Endothelial cell of umbilical vein (primary cell): ENCODE results near the gene IL3RA. TPM values are rescaled to one million over a fixed set of nuclear protein-coding genes. Genes with fewer than 3 reads are reported as not detected.
"Not testable (repeated sequence)": the region's sequence is repeated elsewhere in the genome, so short reads cannot be mapped to it uniquely, and the experiment has no call there.

ENCODE experiments used
- BruUV-seq: library from RNA; stranded (reverse); fragments of 400-500 nt; replicated peaks from 2 replicates; lab custom pipeline; 2021; lab: Mats Ljungman, UMichigan
- CTCF ChIA-PET: fragments of 300-600, 350-600 bp; sonication (Branson Sonifier 250); formaldehyde crosslinking; loops from one replicate; lab custom pipeline; 2021; ENCODE audit warnings: antibody characterized with exemption, inconsistent platforms; lab: Charles Lee
- POLR2A ChIA-PET: fragments of 300-600, 350-600 bp; sonication (Branson Sonifier 250); formaldehyde crosslinking; loops from one replicate; lab custom pipeline; 2021; ENCODE audit warnings: antibody characterized with exemption, inconsistent platforms; lab: Charles Lee
- DNase-seq: peaks from one replicate; pipeline ENCODE4 v3.0.0-alpha.2; 2011; ENCODE audit warnings: low read depth, low spot score
- FAIRE-seq: peaks from 2 replicates; lab custom pipeline; 2011; peaks lifted over from hg19 to GRCh38; lab: Jason Lieb, UNC
- H2AFZ ChIP-seq: 2 replicates; pipeline ENCODE4 v1.6.0; 2012; ENCODE audit warnings: low read depth, low read length, control low read depth, inconsistent platforms
- H3K27ac ChIP-seq: 2 replicates; pipeline ENCODE4 v1.5.1; 2011; ENCODE audit warnings: low read depth, mild to moderate bottlenecking, control low read depth, low read length, moderate library complexity; ENCODE audit not compliant: insufficient read depth
- H3K27me3 ChIP-seq, 2 experiments: 2 replicates each; pipeline versions ENCODE4 v1.6.0 to v1.6.1; 2011; ENCODE audit warnings: low read length in 2 of 2, mixed read lengths in 1 of 2; ENCODE audit not compliant: control insufficient read depth in 2 of 2, insufficient read depth in 2 of 2
- H3K36me3 ChIP-seq, 2 experiments: 2 replicates in 1 of 2; 3 replicates in 1 of 2; pipeline ENCODE4 v1.5.1; 2011; ENCODE audit warnings: low read length in 2 of 2, mild to moderate bottlenecking in 1 of 2, moderate library complexity in 1 of 2; ENCODE audit not compliant: control insufficient read depth in 2 of 2, insufficient read depth in 2 of 2; ENCODE audit errors: extremely low read depth in 1 of 2
- H3K4me1 ChIP-seq: 3 replicates; pipeline ENCODE4 v1.5.1; 2011; ENCODE audit warnings: mild to moderate bottlenecking, low read length; ENCODE audit not compliant: control insufficient read depth, insufficient read depth; ENCODE audit errors: extremely low read depth
- H3K4me2 ChIP-seq: 2 replicates; pipeline ENCODE4 v1.6.1; 2011; ENCODE audit warnings: low read length, control low read depth, mixed read lengths; ENCODE audit not compliant: insufficient read depth
- H3K4me3 ChIP-seq, 3 experiments: fragments of 200-600 bp in 1 of 3; sonication (generic), shearing (Covaris generic) in 1 of 3; replicated peaks in 1 of 3; 2 replicates each; pipeline ENCODE4 v1.5.1; 2011 to 2016; ENCODE audit warnings: control low read depth in 3 of 3, low read length in 3 of 3, mild to moderate bottlenecking in 2 of 3, inconsistent platforms in 1 of 3, low read depth in 1 of 3, moderate library complexity in 1 of 3; ENCODE audit not compliant: insufficient read depth in 1 of 3
- H3K79me2 ChIP-seq: 2 replicates; pipeline ENCODE4 v1.6.0; 2012; ENCODE audit warnings: low read length, inconsistent platforms; ENCODE audit not compliant: control insufficient read depth, insufficient read depth
- H3K9ac ChIP-seq: replicated peaks from 2 replicates; pipeline ENCODE3; 2011; ENCODE audit warnings: low read length, control low read depth; ENCODE audit not compliant: insufficient read depth; ENCODE audit errors: extremely low read depth
- H3K9me1 ChIP-seq: replicated peaks from 3 replicates; pipeline ENCODE4 v1.6.0; 2011; ENCODE audit warnings: mild to moderate bottlenecking, low read length; ENCODE audit not compliant: control insufficient read depth, insufficient read depth; ENCODE audit errors: extremely low read depth
- H3K9me3 ChIP-seq: replicated peaks from 2 replicates; pipeline ENCODE4 v1.5.1; 2012; ENCODE audit warnings: low read length, inconsistent platforms; ENCODE audit not compliant: control insufficient read depth, insufficient read depth
- H4K20me1 ChIP-seq: replicated peaks from 2 replicates; pipeline ENCODE3; 2011; ENCODE audit warnings: mild to moderate bottlenecking, low read length; ENCODE audit not compliant: control insufficient read depth, insufficient read depth; ENCODE audit errors: extremely low read depth
- MYC ChIP-seq: IDR thresholded peaks from one replicate; pipeline ENCODE4 v1.6.1; 2011; ENCODE audit warnings: mild to moderate bottlenecking, low read depth, low read length
- dilution Hi-C: fragments of 300-500 bp; cut with MboI; formaldehyde crosslinking; loops from one replicate; pipeline ENCODE4 v1.15.0; 2019; ENCODE audit warnings: low sequenced_read_pairs; ENCODE audit not compliant: extremely low pct_ligation_motif_present
- intact Hi-C: fragments of 100-400 bp; cut with micrococcal nuclease; formaldehyde crosslinking; loops from one replicate; pipeline ENCODE4 v1.10.0; 2022
- polyA plus RNA-seq, 4 experiments: library from polyadenylated mRNA; depleted of rRNA in 3 of 4; stranded (reverse) in 3 of 4; unstranded in 1 of 4; fragments of >200 nt; gene quantifications; 2 replicates each; pipeline versions ENCODE4 v1.2.1 to v1.2.3, GENCODE V29; 2011 to 2012; ENCODE audit warnings: missing spikeins in 1 of 4
- total RNA-seq: library from RNA; stranded (reverse); gene quantifications from 2 replicates; pipeline ENCODE4 v1.2.3, GENCODE V29; 2021

Gene IL3RA
- total and polyA plus RNA-seq, 2 donors (not counting 3 experiments of a cell fraction or from before 2014, with no cell fraction given) = 28.9 to 35.1 TPM

DNA sequence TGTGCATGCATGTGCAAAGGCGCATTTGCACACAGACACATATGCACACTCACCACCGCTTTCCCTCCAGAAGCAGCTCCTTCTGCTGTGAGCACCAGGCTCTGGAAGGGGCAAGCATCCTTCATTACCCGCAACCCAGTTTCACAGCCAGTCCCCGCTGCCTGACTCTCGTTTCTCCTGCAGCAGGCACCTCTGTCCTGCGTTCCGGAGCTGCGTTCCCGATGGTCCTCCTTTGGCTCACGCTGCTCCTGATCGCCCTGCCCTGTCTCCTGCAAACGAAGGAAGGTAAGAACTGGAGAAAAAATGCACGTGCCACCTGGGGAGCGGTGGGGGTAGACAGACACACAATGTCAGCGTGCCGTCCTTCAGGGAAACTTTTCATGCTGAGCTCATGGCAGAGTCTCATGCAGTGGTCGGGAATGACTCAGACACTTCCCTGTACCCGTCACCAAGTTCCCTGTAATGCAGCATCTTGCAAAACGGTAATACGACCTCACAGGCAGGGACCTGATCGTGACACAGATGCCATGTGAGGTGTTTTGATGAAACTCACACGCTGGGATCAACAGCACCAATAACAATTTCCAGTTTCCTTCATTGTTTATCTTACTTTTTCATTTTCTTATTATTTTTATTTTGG is 5.1 kb downstream of the IL3RA start:
- no TSS peak for BruUV-seq
- no peaks in the 10 kb centered on the region for H3K79me2 ChIP-seq
- dilution Hi-C loops (no loop called here), intact Hi-C loops (no loop called here)
- peaks cover 9% of the 10 kb centered on the region for H3K4me1 ChIP-seq
- no peaks in the 10 kb centered on the region for H4K20me1 ChIP-seq
- H3K9me1 ChIP-seq = no peaks in the 10 kb centered on the region
- no peaks in the 10 kb centered on the region for H3K27me3 ChIP-seq
- H3K4me2 ChIP-seq = no peak overlapping the region
- ChIA-PET CTCF (no interaction called here), POLR2A (no interaction called here)
- no peak for FAIRE-seq
- H3K9ac ChIP-seq = no peak overlapping the region
- TF ChIP-seq MYC = no peak
- DNase-seq = no peak
- H3K36me3 ChIP-seq = no peaks in the 10 kb centered on the region
- no peaks in the 10 kb centered on the region for H3K9me3 ChIP-seq
- no peak overlapping the region for H2AFZ ChIP-seq
- H3K4me3 ChIP-seq = no peak overlapping the region
- no peak overlapping the region for H3K27ac ChIP-seq

DNA sequence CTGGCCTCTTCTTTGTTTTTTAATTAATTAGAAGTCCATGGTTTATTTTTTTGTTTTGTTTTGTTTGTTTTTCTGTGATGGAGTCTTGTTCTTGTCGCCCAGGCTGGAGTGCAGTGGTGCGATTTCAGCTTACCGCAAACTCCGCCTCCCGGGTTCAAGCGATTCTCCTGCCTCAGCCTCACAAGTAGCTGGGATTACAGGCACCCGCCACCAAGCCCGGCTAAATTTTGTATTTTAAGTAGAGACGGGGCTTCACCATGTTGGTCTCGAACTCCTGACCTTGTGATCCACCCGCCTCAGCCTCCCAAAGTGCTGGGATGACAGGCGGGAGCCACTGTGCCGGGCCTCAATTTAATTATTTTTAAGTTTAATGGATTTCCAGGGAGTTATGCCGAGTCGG is 13.0 kb downstream of the IL3RA start:
- H3K9me3 ChIP-seq, FAIRE-seq, DNase-seq, H3K27me3 ChIP-seq, H3K9ac ChIP-seq, H3K27ac ChIP-seq, intact Hi-C loops, H4K20me1 ChIP-seq, BruUV-seq, POLR2A ChIA-PET, H3K4me3 ChIP-seq, H3K4me2 ChIP-seq, CTCF ChIA-PET, H3K9me1 ChIP-seq, H3K4me1 ChIP-seq, H3K79me2 ChIP-seq, H3K36me3 ChIP-seq, dilution Hi-C loops, H2AFZ ChIP-seq: not testable (repeated sequence)
